Measurements from ENCODE around the gene NAGLU. TPM values are rescaled to one million over a fixed set of nuclear protein-coding genes. Genes with fewer than 3 reads are reported as not detected.
A peak's percentile ranks its signal among the peaks of the same experiment; 100 is the strongest.

NAGLU gene
- total and polyA plus RNA-seq, 2 of the 13 experiments (the other 11 are each of a cell fraction or from before 2014, with no cell fraction given) = 28.2 to 40.1 TPM

DNA sequence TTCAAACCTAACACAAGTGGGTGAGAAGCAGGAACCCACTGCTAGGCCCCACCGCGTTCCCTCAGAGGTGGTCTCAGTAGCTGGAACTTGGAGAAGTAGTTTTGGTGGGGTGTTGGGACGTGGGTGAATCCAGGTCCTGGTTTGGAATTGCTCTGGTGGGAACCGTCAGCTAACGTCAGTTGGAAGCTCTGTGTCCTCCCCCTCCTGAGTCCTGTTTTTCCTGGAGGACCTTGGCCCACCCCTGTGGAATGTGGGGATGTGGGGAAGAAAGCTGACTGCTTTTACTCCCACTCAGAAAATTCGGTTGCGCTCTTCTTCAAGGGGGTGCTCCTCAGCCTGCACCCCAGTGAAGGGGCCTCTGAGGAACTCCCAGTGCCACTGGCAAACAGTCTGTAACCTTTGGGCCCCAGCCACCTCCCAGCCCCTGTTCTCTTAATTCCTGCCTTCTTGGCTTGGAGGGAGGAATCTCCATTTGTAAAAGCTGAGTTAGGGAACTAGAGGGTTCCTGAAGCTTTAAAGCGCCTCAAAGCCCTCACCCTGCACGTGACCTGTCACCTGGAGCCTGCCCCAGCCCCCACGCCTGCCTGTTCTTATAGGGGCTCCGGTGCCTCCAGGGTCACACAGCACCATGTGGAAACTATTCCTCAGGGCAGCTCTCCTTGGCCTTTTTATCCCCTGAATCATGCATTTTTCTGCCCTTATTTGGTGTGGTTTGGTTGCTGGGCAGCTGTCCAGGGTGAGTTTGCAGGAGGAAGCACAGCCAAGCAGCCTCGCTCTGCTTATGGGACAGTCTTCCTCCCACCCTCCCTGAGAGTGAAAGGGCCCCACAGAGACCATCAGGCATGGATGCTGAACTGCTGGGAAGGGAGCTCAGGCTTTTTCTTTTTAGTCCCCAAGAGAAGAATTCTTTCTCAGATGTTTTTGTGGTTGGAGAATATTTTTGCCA, 16.2 kb upstream of the NAGLU start (continued):
- TF ChIP-seq ZNF431 (CRISPR knock-in tag; IDR thresholded peaks at IDR 0.05; ENCODE audit: borderline replicate concordance, low read depth) = no peak
- TF ChIP-seq THAP11 (CRISPR knock-in tag; IDR thresholded peaks at IDR 0.05) = 0 out of 2 replicates have a peak, but pooled peaks have one; percentile 19
- peak; percentile 67 for TF ChIP-seq ELF3 (CRISPR knock-in tag; IDR thresholded peaks at IDR 0.05)
- no peak for TF ChIP-seq PRMT3 (CRISPR knock-in tag; IDR thresholded peaks at IDR 0.05; ENCODE audit: borderline replicate concordance, low read depth)
- 0 out of 2 replicates have a peak, but pooled peaks have one; percentile 7 for TF ChIP-seq ERF (CRISPR knock-in tag; IDR thresholded peaks at IDR 0.05)
- TF ChIP-seq, protein P1, sequence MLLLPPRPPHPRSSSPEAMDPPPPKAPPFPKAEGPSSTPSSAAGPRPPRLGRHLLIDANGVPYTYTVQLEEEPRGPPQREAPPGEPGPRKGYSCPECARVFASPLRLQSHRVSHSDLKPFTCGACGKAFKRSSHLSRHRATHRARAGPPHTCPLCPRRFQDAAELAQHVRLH (CRISPR knock-in tag; IDR thresholded peaks at IDR 0.05; ENCODE audit: borderline replicate concordance, low read depth) = no peak
- no peak for TF ChIP-seq ZNF737 (CRISPR knock-in tag; IDR thresholded peaks at IDR 0.05; ENCODE audit: borderline replicate concordance)
- TF ChIP-seq SPEN (CRISPR knock-in tag; IDR thresholded peaks at IDR 0.05; ENCODE audit: low read depth) = no peak
- TF ChIP-seq, protein P2, sequence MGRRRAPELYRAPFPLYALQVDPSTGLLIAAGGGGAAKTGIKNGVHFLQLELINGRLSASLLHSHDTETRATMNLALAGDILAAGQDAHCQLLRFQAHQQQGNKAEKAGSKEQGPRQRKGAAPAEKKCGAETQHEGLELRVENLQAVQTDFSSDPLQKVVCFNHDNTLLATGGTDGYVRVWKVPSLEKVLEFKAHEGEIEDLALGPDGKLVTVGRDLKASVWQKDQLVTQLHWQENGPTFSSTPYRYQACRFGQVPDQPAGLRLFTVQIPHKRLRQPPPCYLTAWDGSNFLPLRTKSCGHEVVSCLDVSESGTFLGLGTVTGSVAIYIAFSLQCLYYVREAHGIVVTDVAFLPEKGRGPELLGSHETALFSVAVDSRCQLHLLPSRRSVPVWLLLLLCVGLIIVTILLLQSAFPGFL (CRISPR knock-in tag; IDR thresholded peaks at IDR 0.05) = no peak
- TF ChIP-seq, protein P3, sequence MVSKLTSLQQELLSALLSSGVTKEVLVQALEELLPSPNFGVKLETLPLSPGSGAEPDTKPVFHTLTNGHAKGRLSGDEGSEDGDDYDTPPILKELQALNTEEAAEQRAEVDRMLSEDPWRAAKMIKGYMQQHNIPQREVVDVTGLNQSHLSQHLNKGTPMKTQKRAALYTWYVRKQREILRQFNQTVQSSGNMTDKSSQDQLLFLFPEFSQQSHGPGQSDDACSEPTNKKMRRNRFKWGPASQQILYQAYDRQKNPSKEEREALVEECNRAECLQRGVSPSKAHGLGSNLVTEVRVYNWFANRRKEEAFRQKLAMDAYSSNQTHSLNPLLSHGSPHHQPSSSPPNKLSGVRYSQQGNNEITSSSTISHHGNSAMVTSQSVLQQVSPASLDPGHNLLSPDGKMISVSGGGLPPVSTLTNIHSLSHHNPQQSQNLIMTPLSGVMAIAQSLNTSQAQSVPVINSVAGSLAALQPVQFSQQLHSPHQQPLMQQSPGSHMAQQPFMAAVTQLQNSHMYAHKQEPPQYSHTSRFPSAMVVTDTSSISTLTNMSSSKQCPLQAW (CRISPR knock-in tag; IDR thresholded peaks at IDR 0.05) = peak; percentile 65; the same call in 1 of the 2 replicates
- TF ChIP-seq ZBTB7B (CRISPR knock-in tag; IDR thresholded peaks at IDR 0.05) = peak; percentile 18; the same call in 1 of the 2 replicates
- TF ChIP-seq, protein P4, sequence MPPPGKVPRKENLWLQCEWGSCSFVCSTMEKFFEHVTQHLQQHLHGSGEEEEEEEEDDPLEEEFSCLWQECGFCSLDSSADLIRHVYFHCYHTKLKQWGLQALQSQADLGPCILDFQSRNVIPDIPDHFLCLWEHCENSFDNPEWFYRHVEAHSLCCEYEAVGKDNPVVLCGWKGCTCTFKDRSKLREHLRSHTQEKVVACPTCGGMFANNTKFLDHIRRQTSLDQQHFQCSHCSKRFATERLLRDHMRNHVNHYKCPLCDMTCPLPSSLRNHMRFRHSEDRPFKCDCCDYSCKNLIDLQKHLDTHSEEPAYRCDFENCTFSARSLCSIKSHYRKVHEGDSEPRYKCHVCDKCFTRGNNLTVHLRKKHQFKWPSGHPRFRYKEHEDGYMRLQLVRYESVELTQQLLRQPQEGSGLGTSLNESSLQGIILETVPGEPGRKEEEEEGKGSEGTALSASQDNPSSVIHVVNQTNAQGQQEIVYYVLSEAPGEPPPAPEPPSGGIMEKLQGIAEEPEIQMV (CRISPR knock-in tag; IDR thresholded peaks at IDR 0.05; ENCODE audit: low read depth) = 0 out of 2 replicates have a peak, but pooled peaks have one; percentile 20
- TF ChIP-seq ZNF558 (CRISPR knock-in tag; IDR thresholded peaks at IDR 0.05; ENCODE audit: borderline replicate concordance) = no peak
- TF ChIP-seq, protein P5, sequence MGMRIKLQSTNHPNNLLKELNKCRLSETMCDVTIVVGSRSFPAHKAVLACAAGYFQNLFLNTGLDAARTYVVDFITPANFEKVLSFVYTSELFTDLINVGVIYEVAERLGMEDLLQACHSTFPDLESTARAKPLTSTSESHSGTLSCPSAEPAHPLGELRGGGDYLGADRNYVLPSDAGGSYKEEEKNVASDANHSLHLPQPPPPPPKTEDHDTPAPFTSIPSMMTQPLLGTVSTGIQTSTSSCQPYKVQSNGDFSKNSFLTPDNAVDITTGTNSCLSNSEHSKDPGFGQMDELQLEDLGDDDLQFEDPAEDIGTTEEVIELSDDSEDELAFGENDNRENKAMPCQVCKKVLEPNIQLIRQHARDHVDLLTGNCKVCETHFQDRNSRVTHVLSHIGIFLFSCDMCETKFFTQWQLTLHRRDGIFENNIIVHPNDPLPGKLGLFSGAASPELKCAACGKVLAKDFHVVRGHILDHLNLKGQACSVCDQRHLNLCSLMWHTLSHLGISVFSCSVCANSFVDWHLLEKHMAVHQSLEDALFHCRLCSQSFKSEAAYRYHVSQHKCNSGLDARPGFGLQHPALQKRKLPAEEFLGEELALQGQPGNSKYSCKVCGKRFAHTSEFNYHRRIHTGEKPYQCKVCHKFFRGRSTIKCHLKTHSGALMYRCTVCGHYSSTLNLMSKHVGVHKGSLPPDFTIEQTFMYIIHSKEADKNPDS (CRISPR knock-in tag; IDR thresholded peaks at IDR 0.05) = no peak
- peak; percentile 39 for TF ChIP-seq ZNF263 (CRISPR knock-in tag; IDR thresholded peaks at IDR 0.05)
- TF ChIP-seq ARNTL (CRISPR knock-in tag; IDR thresholded peaks at IDR 0.05) = peak; percentile 18; the same call in 1 of the 2 replicates
- TF ChIP-seq ZNF138 (CRISPR knock-in tag; IDR thresholded peaks at IDR 0.05; ENCODE audit: low read depth) = 0 out of 2 replicates have a peak, but pooled peaks have one; percentile 25
- no peak for TF ChIP-seq ZFY (CRISPR knock-in tag; IDR thresholded peaks at IDR 0.05)
- TF ChIP-seq ZNF772 (CRISPR knock-in tag; IDR thresholded peaks at IDR 0.05) = no peak
- TF ChIP-seq ETV6 (CRISPR knock-in tag; conservative IDR thresholded peaks at IDR 0.05) = no peak

All from HepG2 (cell line).